Activated naive CD4-positive, alpha-beta T cell treated with anti-CD3 and anti-CD28 coated beads, Interleukin-2, amount 10 ng/mL, durations not matched to agents 7 days and 5 days (primary cell): ENCODE results near the gene HLA-DMB.
A peak's percentile ranks its signal among the peaks of the same experiment; 100 is the strongest.
"Not testable (repeated sequence)": the region's sequence is repeated elsewhere in the genome, so short reads cannot be mapped to it uniquely, and the experiment has no call there.

Source experiments
- CTCF ChIA-PET: fragments of 350-600 bp; sonication (Branson Sonifier 250); formaldehyde crosslinking; loops from one replicate; lab custom pipeline; 2021; ENCODE audit warnings: antibody characterized with exemption; lab: Charles Lee
- DNase-seq: peaks from one replicate; pipeline ENCODE4 v3.0.0-alpha.2; 2020
- H3K27ac Mint-ChIP-seq: one replicate; pipeline ENCODE4 v1.8.0; 2021; ENCODE audit warnings: mild to moderate bottlenecking, moderate library complexity, mixed read lengths
- H3K27me3 Mint-ChIP-seq: one replicate; pipeline ENCODE4 v1.8.0; 2021; ENCODE audit warnings: mild to moderate bottlenecking, mixed read lengths
- H3K36me3 Mint-ChIP-seq: one replicate; pipeline ENCODE4 v1.8.0; 2021; ENCODE audit warnings: mixed read lengths
- H3K4me1 Mint-ChIP-seq: one replicate; pipeline ENCODE4 v1.8.0; 2021; ENCODE audit warnings: mixed read lengths
- H3K4me3 Mint-ChIP-seq: one replicate; pipeline ENCODE4 v1.8.0; 2021; ENCODE audit warnings: mild to moderate bottlenecking, moderate library complexity, mixed read lengths
- H3K9me3 Mint-ChIP-seq: one replicate; pipeline ENCODE4 v1.8.0; 2021; ENCODE audit warnings: mixed read lengths

HLA-DMB gene

GRCh38 chr6:32952817-32953739 is 12.2 kb upstream of the HLA-DMB start, which contains the start of gene HLA-DMA:
HLA-DMA (minus strand) TSS chr6:32953097; CDS start chr6:32953036, 61 bp downstream.
- H3K4me3 Mint-ChIP-seq: peak within 1 kb of the TSS; percentile 68
- H3K4me1 Mint-ChIP-seq: peaks cover 52% of the 10 kb centered on the region
- DNase-seq: peak; percentile 86
- peak within 1 kb of the TSS; percentile 75 for H3K27ac Mint-ChIP-seq
- CTCF ChIA-PET: interaction anchor here (0.7 to 8.5 kb wide), 26 partner anchors 11 to 129 kb away, joined by 3 to 240 read pairs (median 5); partner anchors contain the start of genes BRD2, HLA-DMB, PSMB9 and TAP1
- no peaks in the 10 kb centered on the region for H3K27me3 Mint-ChIP-seq
- H3K36me3 Mint-ChIP-seq: no peaks in the 10 kb centered on the region
- no peaks in the 10 kb centered on the region for H3K9me3 Mint-ChIP-seq

DNA sequence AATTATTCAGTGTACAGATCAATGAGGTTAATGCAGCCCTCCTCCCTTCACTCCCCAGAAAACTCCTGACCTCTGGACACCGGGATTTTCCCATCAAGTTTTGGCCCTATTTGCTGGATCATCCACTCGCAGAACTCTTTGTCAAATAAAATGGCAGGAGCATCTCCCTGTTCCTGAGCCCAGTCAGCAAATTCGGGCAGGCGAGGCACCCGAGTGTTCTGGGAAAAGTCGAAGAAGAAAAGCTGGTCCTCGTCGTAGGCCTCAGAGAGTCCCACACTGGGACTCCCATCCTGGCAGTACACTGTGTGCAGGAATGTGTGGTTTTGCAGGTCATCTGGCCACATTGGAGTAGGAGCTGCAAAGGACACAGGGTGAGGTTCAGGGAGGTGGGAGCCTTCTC is 9.6 kb upstream of the HLA-DMB start:
- Mint-ChIP-seq H3K27me3 (no peaks in the 10 kb centered on the region), H3K4me3 (no peak overlapping the region), H3K9me3 (no peaks in the 10 kb centered on the region), H3K27ac (no peak overlapping the region), H3K36me3 (no peaks in the 10 kb centered on the region), H3K4me1 (peaks cover 69% of the 10 kb centered on the region)
- CTCF ChIA-PET: interaction anchor here (0.6 to 8.5 kb wide), 8 partner anchors 8 to 56 kb away, joined by 3 to 240 read pairs (median 4); partner anchors contain the start of gene BRD2
- DNase-seq: no peak

DNA sequence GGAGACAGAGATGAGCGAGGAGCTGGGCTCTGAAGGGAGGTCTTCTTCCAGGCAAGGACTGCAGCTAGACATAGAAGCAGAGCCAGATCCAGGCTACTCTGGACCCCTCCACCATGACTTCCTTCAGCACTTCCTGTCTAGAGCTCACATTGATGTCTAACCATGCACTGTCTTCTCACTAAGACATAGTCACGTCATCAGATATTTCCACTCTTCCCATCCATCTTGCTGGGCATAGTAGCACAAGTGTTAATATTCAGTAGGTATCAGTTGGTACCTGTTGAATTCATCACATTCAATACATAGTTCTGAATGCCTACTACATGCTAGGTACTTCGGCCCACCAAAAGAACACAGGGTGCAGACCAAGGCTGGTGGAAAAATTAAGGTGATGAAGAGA is 9.2 kb upstream of the HLA-DMB start:
- CTCF ChIA-PET: interaction anchor here (0.9 to 8.5 kb wide), 5 partner anchors 9 to 34 kb away, joined by 3 to 240 read pairs (median 14); partner anchors contain the start of gene BRD2
- no peak overlapping the region for H3K27ac Mint-ChIP-seq
- H3K9me3 Mint-ChIP-seq: no peaks in the 10 kb centered on the region
- H3K4me3 Mint-ChIP-seq: no peak overlapping the region
- no peaks in the 10 kb centered on the region for H3K36me3 Mint-ChIP-seq
- H3K4me1 Mint-ChIP-seq: peaks cover 69% of the 10 kb centered on the region
- no peak for DNase-seq
- no peaks in the 10 kb centered on the region for H3K27me3 Mint-ChIP-seq

GRCh38 chr6:32949113-32949512 is 8.3 kb upstream of the HLA-DMB start:
- no peak for DNase-seq
- no peaks in the 10 kb centered on the region for H3K9me3 Mint-ChIP-seq
- CTCF ChIA-PET: interaction anchor here (1.2 to 8.5 kb wide), 3 partner anchors 10 to 35 kb away, joined by 4 to 240 read pairs (median 14); partner anchors contain the start of gene BRD2

DNA sequence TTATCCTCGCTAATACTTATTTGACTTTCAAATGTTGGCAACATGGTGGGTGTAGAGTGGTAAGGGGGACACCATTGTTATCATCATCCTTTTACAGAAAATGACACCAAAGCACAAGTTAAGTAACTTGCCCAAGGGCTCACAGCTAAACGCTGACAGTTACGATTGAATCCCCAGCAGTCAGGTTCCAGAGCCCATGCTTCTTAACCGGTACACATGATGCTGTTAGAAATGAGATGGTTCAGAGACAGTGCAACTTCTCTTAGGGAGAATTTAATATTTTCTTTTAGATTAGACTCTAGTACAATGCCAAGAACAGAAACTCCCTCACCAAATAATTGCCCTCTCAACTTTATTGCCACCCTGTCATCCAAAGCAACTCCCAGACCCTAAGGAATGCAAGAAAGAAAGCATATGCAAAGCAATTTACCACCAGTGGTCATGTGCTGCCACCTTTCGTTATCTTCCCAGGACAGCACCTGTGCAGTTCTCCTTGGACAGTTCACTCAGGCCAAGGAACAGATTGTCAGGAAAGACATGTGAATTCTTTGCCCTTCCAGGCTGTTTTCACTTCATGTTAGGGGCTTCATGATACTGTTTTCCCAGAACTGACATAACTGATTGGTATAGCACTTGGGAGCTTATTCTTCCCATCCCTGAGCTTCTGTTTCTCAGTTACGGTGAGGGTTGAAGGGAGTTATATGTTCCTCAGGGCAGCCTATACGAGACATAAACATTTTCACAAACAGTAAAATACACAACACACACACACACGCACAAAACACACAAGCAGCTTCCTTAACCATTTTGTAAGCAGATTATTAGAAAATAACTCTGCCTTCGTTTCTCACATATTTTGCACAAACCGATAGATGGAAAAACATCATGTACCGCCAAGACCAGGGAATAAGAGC is 7.0 kb upstream of the HLA-DMB start:
- CTCF ChIA-PET: interaction anchor here (0.6 to 2.9 kb wide), 13 partner anchors 11 to 108 kb away, joined by 3 to 47 read pairs (median 3); no protein-coding TSS in a partner anchor
- peak; percentile 64 for DNase-seq
- Mint-ChIP-seq H3K36me3 (no peaks in the 10 kb centered on the region), H3K9me3 (no peaks in the 10 kb centered on the region), H3K4me1 (peaks cover 69% of the 10 kb centered on the region), H3K27ac (no peak overlapping the region), H3K4me3 (no peak overlapping the region), H3K27me3 (no peaks in the 10 kb centered on the region)

More at GRCh38 chr6:32949113-32949512, 8.3 kb upstream of the HLA-DMB start:
- Mint-ChIP-seq H3K27ac (no peak overlapping the region), H3K4me1 (peaks cover 70% of the 10 kb centered on the region), H3K4me3 (no peak overlapping the region), H3K36me3 (no peaks in the 10 kb centered on the region), H3K27me3 (no peaks in the 10 kb centered on the region)

DNA sequence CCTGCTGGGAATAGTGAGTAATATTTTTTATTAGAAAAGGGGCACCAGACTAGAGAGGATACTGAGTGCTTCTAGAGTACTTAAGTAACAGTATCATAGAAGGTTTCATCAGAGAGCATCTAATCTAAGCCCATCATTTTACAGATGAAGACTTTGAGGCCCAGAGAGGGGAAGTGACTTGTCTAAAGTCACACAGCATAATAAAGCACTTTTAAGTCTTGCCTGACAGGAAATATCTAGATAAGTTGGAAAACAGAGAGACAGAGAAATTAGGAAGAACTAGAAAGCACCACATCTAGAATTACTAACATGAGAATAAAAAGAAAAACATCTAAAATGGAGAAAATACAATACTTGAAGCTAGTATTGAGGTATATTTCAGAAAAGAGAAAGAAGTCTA is 6.1 kb upstream of the HLA-DMB start:
- CTCF ChIA-PET: interaction anchor here (0.6 to 2.3 kb wide), 8 partner anchors 11 to 101 kb away, joined by 3 to 47 read pairs (median 4); no protein-coding TSS in a partner anchor
- H3K36me3 Mint-ChIP-seq: no peaks in the 10 kb centered on the region
- DNase-seq: no peak

DNA sequence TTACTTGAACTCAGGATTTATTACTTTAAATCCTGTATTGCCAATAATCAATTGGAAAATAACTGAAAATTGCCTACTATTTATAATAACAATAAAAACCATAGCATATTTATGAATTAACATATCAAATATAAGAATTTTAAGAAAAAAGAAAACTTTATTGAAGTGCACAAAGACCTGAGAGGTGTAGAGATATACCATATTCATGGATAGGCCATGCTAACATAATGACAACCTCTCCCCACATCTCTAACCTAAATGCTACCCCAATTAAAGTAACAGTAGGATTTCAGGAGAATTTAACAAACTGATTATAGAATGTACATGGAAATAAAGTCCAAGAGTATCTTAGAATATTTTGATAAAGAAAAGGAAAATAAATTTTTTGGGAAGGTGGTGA is 5.1 kb upstream of the HLA-DMB start:
- H3K27me3 Mint-ChIP-seq: no peaks in the 10 kb centered on the region
- DNase-seq: no peak
- no peaks in the 10 kb centered on the region for H3K36me3 Mint-ChIP-seq
- H3K27ac Mint-ChIP-seq: no peak overlapping the region
- H3K4me1 Mint-ChIP-seq: peaks cover 77% of the 10 kb centered on the region
- CTCF ChIA-PET: no interaction called here
- H3K9me3 Mint-ChIP-seq: no peaks in the 10 kb centered on the region
- no peak overlapping the region for H3K4me3 Mint-ChIP-seq

More for the DNA sequence above, 6.1 kb upstream of the HLA-DMB start:
- Mint-ChIP-seq H3K4me1 (peaks cover 69% of the 10 kb centered on the region), H3K27ac (no peak overlapping the region), H3K9me3 (no peaks in the 10 kb centered on the region), H3K4me3 (no peak overlapping the region), H3K27me3 (no peaks in the 10 kb centered on the region)

GRCh38 chr6:32945108-32945760 is 4.4 kb upstream of the HLA-DMB start:
- Mint-ChIP-seq H3K9me3 (no peaks in the 10 kb centered on the region), H3K4me1 (peaks cover 79% of the 10 kb centered on the region), H3K27me3 (no peaks in the 10 kb centered on the region), H3K36me3 (no peaks in the 10 kb centered on the region), H3K27ac (peak overlapping the region; percentile 97), H3K4me3 (no peak overlapping the region)
- DNase-seq: no peak
- CTCF ChIA-PET: interaction anchor here (1.1 to 7.2 kb wide), 6 partner anchors 9 to 77 kb away, joined by 4 to 95 read pairs (median 9); partner anchors contain the start of gene HLA-DMA

DNA sequence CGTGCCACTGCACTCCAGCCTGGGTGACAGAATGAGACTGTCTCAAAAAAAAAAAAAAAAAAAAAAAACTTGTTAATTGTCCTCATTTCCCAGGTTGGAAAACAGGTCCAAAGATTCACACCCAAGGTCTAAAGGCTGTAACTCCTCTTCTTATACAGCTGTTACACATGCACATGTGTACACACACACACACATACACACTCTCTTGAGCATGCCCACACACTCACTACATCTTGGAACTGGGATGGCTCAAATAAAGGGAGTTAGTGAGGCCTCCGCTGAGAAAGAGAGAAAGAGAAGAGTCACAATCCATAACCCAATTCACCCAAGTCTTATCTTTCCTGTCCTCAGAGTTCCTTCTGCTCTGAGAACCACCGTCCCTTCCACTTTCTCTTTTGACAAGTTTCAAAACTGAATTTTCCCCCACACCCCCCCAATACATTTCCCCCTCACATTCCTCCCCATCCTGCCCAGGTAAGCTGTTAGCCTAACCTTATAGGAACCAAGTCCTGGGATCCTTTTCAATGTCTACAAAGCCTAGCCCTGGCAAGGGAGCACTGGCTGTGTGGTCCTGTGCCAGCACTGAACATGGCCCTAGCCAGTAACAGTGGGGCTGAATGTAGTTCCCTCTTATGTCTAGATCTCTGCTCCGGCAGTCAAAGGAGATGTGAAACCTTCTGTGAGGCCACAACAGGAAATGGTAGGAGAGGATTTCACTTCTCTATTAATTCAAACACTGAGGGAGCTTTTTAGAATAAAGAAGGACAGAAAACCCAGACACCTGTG is 3.2 kb upstream of the HLA-DMB start:
- H3K4me1 Mint-ChIP-seq: peaks cover 74% of the 10 kb centered on the region
- H3K27ac Mint-ChIP-seq: peak overlapping the region; percentile 97
- H3K9me3 Mint-ChIP-seq: no peaks in the 10 kb centered on the region
- no peaks in the 10 kb centered on the region for H3K36me3 Mint-ChIP-seq
- CTCF ChIA-PET: interaction anchor here (1.0 to 7.2 kb wide), 8 partner anchors 10 to 106 kb away, joined by 3 to 95 read pairs (median 9); partner anchors contain the start of genes HLA-DMA and TAP2
- peak; percentile 61 for DNase-seq
- peak overlapping the region; percentile 79 for H3K4me3 Mint-ChIP-seq
- no peaks in the 10 kb centered on the region for H3K27me3 Mint-ChIP-seq

DNA sequence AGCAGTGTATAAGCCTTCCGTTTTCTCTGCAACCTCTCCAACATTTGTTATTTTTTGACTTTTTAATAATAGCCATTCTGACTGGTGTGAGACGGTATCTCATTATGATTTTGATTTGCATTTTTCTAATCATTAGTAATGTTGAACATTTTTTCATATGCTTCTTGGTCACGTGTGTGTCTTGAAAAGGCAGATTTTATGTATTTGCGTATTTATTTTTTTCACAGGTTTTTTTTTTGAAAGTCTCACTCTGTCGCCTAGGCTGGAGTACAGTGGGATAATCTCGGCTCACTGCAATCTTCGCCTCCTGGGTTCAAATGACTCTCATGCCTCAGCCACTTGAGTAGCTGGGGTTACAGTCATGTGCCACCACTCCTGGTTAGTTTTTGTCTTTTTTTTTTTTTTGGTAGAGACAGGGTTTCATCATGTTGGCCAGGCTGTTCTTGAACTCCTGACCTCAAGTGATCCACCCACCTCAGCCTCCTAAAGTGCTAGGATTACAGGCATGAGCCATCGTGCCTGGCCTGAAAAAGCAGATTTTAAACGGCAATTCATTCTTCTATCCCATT is 1.8 kb upstream of the HLA-DMB start:
- not testable (repeated sequence) for H3K9me3 Mint-ChIP-seq, H3K4me3 Mint-ChIP-seq, H3K36me3 Mint-ChIP-seq, H3K27me3 Mint-ChIP-seq, DNase-seq
- CTCF ChIA-PET: interaction anchor here (1.0 to 7.2 kb wide), 9 partner anchors 9 to 104 kb away, joined by 3 to 95 read pairs (median 10); partner anchors contain the start of genes HLA-DMA and TAP2
- Mint-ChIP-seq H3K4me1 (peaks cover 78% of the 10 kb centered on the region), H3K27ac (peak overlapping the region; percentile 42)

DNA sequence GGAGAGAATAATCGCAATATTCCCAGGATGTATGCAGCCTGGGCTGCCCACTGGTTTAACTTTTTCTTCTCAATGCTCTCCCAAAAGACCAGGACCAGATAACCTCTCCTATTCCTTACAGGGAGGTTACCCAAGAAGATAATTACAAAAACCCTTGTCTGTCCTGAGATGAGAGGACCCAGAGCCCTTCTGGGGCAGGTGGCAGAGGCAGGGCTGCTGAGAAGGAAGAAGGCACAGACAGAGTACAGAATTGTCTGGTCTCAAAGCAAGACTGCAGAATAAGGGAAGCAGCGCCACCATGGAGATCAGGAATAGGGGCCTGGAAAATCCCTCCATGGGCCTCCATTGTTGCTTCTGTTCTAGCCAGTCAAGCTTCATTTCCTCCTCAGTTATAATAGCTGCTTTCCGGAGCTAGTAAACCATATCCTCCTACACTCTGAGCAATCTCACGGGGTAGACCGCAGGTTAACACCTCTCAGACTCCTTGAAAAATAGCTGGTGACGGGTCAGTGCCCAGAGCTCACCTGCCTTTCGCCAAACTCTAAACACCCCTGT is 463 bp upstream of the HLA-DMB start:
- H3K36me3 Mint-ChIP-seq: peaks cover 6% of the 10 kb centered on the region
- peak; percentile 63 for DNase-seq
- CTCF ChIA-PET: interaction anchor here (0.8 to 7.2 kb wide), 10 partner anchors 8 to 73 kb away, joined by 3 to 95 read pairs (median 6); partner anchors contain the start of genes BRD2 and HLA-DMA
- H3K27ac Mint-ChIP-seq: peak overlapping the region; percentile 97
- no peaks in the 10 kb centered on the region for H3K9me3 Mint-ChIP-seq
- peaks cover 6% of the 10 kb centered on the region for H3K27me3 Mint-ChIP-seq
- peaks cover 67% of the 10 kb centered on the region for H3K4me1 Mint-ChIP-seq
- peak overlapping the region; percentile 83 for H3K4me3 Mint-ChIP-seq

DNA sequence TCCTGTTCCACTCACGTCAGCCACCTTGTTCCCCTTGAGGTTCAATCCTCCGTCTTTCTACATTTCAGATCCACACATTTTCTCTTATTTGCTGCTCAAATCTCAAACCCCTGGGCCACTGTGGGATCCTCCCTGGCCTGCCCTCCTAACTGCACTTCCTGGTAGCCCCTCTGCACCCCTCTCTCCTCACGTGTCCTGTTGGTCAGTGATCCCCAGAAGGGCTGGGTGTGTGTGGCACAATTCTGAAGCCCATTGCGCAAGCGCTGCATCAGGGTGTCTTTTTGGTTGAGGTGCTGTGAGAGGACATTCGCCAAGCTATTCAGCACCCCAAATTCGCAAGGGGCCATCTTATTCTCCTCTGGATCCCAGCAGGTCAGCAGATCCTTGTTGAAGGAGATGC is 2.3 kb downstream of the HLA-DMB start:
- Mint-ChIP-seq H3K4me1 (peaks cover 49% of the 10 kb centered on the region), H3K36me3 (peaks cover 6% of the 10 kb centered on the region), H3K27ac (no peak overlapping the region), H3K9me3 (no peaks in the 10 kb centered on the region), H3K27me3 (peaks cover 6% of the 10 kb centered on the region), H3K4me3 (no peak overlapping the region)
- DNase-seq: no peak
- CTCF ChIA-PET: interaction anchor here (7.2 to 8.5 kb wide), 2 partner anchors 16 to 47 kb away, joined by 95 to 140 read pairs; partner anchors contain the start of gene HLA-DMA
